ENCODE data around the gene NYNRIN.

NYNRIN gene

GRCh38 chr14:24456980-24457379, 58.2 kb downstream of the NYNRIN start:
- no peak for DNase-seq (ENCODE audit: low read depth)

GRCh38 chr14:24458736-24459135, 59.9 kb downstream of the NYNRIN start:
- DNase-seq (ENCODE audit: low read depth), result no peak

GRCh38 chr14:24459331-24459730, 60.5 kb downstream of the NYNRIN start:
- no peak for DNase-seq (ENCODE audit: low read depth)

- DNase-seq (ENCODE audit: low read depth), result no peak
These were observed 62.5 kb downstream of the NYNRIN start for GRCh38 chr14:24461336-24461735.

- no peak for DNase-seq (ENCODE audit: low read depth)
These were observed 64.4 kb downstream of the NYNRIN start for GRCh38 chr14:24463017-24463883.

- no peak for DNase-seq (ENCODE audit: low read depth)
These were observed 65.3 kb downstream of the NYNRIN start for GRCh38 chr14:24463884-24464785.

GRCh38 chr14:24465368-24465767, 66.6 kb downstream of the NYNRIN start:
- no peak for DNase-seq (ENCODE audit: low read depth)

GRCh38 chr14:24465805-24466204, 67.0 kb downstream of the NYNRIN start:
- DNase-seq (ENCODE audit: low read depth), result no peak
